Hepatic stellate cell (primary cell): ENCODE data around the gene TMF1.
A peak's percentile ranks its signal among the peaks of the same experiment; 100 is the strongest.

Experiments used
- DNase-seq: peaks from one replicate; pipeline ENCODE4 v3.0.0; 2011; ENCODE audit warnings: low spot score

TMF1 gene

GRCh38 chr3:69014022-69014580 is 38.0 kb downstream of the TMF1 start:
- no peak for DNase-seq

DNA sequence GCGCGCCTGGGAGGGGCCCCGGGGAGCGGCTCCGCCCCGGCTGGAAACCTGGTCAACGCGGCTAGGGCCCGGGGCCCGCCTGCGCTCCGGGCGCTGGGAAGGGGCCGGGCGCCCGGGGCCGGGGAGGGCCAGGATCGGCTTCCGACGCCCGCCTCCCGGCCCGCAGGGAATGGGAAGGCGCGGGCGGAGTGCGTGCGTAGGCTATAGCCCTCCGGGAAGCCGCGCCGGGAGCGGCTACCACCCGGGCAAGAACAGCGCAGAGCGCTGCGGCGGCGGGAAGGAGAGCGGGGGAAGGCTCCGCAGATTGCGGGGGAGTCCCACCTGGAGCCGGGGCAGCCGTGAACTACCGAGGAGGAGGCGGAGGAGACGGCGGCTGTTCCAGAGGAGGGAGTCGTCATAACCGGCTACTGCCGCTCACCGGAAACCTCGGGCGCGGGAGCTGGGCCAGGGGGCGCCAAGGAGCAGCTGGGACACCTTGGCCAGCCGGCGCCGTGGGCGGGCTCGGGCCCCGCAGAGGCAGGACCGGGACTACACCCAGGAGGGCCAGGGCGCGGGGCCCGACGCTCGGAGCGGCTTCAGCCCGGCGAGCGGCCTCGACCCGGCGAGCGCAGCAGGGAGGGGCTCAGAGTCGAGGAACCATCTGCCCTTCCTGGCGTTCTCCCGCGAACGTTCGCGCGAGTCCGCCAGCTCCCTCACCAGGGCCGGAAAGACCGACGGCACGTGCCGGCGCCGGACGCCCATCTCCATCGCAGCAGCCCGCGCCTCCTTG is 38.7 kb downstream of the TMF1 start, which contains the start of gene EOGT:
Gene EOGT (minus strand): TSS at position 432 of the 769 bp plus-strand sequence. CDS start 3,838 bp downstream, outside the sequence.
- peak; percentile 85 for DNase-seq

GRCh38 chr3:69012800-69013252 is 39.3 kb downstream of the TMF1 start:
- peak; percentile 72 for DNase-seq

DNA sequence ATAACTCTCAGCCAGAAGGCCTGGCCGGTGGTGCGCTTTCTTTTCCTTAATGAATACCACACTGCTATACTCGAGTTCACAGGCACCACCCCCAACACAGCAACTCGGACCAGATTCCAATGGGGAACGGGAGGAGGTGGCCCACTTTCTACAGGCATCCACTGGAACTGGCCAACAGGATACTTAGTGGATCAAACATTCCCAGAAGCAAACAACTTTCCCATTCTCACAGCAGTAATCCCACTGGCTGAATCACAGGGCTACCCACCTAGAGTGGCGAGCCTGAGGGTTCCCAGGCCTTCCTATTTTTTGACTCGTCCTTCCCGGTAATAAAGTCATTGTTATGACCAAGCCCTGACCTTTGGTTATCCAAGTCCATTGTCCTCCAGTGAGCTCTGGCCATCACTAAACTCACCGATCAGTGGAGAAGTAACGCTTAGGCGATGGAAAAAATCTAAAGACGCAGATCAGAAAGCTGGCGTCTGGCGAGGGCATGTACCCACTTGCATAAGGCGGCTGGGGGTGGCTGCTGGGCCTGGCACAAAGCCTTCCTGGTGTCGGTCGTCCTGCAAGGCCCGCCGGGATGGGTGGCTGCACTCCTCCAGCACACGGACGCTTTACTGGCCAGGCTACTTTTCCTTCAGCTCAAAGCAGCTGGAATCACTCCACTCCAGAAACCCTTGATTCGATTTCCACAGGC is 39.9 kb downstream of the TMF1 start:
- DNase-seq = no peak

GRCh38 chr3:69011096-69011730 is 40.9 kb downstream of the TMF1 start:
- no peak for DNase-seq

GRCh38 chr3:69009559-69010410 is 42.3 kb downstream of the TMF1 start:
- no peak for DNase-seq

- DNase-seq = no peak
Measured at GRCh38 chr3:69008980-69009379, 43.2 kb downstream of the TMF1 start.

GRCh38 chr3:69005791-69006482 is 46.2 kb downstream of the TMF1 start:
- no peak for DNase-seq

DNA sequence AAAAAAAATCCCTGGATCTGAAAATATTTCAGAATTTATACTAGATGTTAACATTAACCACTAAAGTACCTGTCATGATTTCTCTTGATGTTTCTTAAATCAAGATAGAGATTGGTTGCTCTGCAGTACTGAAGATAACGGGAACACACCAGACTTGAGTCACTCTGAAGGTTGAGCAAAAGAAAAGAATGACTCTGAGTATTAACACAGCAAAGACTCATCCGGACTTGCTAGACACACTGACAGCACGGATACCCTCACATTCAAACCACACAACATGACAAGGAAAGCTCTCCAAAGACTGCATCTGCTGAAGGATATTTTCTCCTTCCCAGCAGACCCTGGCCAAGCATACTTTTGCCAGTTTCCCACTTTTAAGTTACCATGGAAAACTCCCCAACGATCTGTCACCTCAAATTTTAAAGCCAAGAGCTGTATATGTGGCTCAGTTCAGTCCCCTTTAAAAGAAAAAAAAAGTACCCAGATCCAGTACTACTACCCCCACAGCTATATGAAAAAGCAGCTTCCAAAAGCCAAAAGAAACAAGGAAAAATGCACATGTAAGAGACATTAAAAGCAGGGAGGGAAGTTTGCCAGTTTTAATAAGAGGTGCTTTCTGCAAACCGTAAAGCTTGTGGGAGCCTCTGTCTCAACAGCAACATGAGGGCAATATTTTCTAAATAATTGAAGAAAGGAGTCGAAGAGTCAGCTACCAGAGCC is 46.9 kb downstream of the TMF1 start:
- DNase-seq = no peak

- DNase-seq = no peak
Measured at GRCh38 chr3:69004138-69004537, 48.0 kb downstream of the TMF1 start.

GRCh38 chr3:68999605-69000004 is 52.5 kb downstream of the TMF1 start:
- DNase-seq = no peak

DNA sequence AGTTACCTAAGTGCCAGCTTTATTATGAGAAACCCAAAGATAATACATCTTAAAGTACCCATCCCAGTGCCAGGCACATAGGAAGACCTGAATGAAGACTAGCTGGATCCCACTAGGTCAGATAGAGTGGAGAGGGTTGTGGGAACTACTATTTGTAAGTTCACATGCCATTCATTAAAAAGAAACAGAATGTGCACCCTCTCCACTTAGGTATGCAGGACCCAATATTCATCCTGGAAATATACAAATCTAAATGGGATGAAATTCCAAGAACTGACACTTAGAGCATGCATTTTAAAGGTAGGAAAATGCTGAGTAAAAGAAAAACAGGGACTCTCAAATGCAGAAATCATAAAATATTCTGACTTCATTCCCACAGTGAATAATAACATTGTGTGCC is 53.0 kb downstream of the TMF1 start:
- no peak for DNase-seq

- DNase-seq = no peak
Measured at GRCh38 chr3:68997887-68998286, 54.2 kb downstream of the TMF1 start.

GRCh38 chr3:68996356-68996995 is 55.7 kb downstream of the TMF1 start:
- DNase-seq = peak; percentile 28

GRCh38 chr3:68988740-68989139 is 63.4 kb downstream of the TMF1 start:
- DNase-seq = peak; percentile 23

- no peak for DNase-seq
Measured at GRCh38 chr3:68987322-68987721, 64.8 kb downstream of the TMF1 start.

DNA sequence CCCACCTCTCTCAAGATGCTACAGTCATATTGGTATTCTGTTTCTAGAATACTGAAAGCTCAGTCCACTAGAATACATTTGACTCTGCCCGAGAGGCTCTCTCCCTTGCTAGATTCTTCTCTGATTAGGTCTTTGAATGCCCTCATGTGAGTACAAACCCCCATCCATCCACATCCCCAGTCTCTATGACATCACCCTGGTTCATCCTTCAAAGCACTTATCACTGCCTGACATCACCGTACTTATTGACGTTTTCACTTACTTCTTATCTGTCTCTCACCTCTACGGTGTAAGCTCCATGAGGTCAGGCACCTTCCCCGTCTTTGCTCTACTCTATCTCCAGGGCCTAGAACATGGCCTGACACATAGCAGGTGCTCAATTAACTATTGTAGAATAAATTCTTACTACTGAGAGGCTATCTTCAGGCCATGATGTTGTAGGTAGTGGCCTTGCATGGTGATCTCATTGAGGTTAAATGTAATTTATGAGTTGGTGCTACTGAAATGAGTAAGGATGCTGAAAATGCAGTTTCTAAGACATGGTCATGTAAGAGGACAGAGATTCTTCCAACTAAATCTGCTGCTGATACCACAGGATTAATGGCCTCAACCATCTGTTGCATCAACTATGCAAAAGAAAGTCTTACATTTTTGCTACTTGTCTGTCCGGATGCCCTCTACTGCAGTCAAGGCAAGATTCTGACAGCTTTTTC is 65.5 kb downstream of the TMF1 start:
- DNase-seq = no peak

- DNase-seq = no peak
Measured at GRCh38 chr3:68985146-68985790, 66.9 kb downstream of the TMF1 start.
